HEK293T (cell line): Measurements from ENCODE around the gene PDE8A.

Source experiments
- BHLHE40 ChIP-seq: fragments of 450-650 bp; IDR thresholded peaks from 2 replicates; pipeline ENCODE4 v1.6.1; 2016; ENCODE audit warnings: mild to moderate bottlenecking, moderate library complexity, borderline replicate concordance
- ELF4 ChIP-seq: fragments of 450-650 bp; IDR thresholded peaks from 2 replicates; pipeline ENCODE4 v1.6.1; 2017; ENCODE audit warnings: antibody characterized with exemption
- FOXA1 ChIP-seq: fragments of 450-650 bp; IDR thresholded peaks from 2 replicates; pipeline ENCODE4 v1.6.1; 2016; ENCODE audit warnings: mild to moderate bottlenecking
- FOXK2 ChIP-seq: fragments of 450-650 bp; IDR thresholded peaks from 2 replicates; pipeline ENCODE4 v1.6.1; 2016; ENCODE audit warnings: mild to moderate bottlenecking
- HDGF ChIP-seq: fragments of 450-650 bp; IDR thresholded peaks from 2 replicates; pipeline ENCODE4 v1.6.1; 2017; ENCODE audit warnings: antibody characterized with exemption, borderline replicate concordance
- LEF1 ChIP-seq: fragments of 450-650 bp; IDR thresholded peaks from 2 replicates; pipeline ENCODE4 v1.6.1; 2017; ENCODE audit warnings: mild to moderate bottlenecking, borderline replicate concordance
- NFRKB ChIP-seq: fragments of 450-650 bp; IDR thresholded peaks from 2 replicates; pipeline ENCODE4 v1.6.1; 2016; ENCODE audit warnings: mild to moderate bottlenecking, moderate library complexity
- SP1 ChIP-seq: fragments of 450-650 bp; IDR thresholded peaks from 2 replicates; pipeline ENCODE4 v1.6.1; 2017
- TARDBP ChIP-seq: fragments of 450-650 bp; IDR thresholded peaks from 2 replicates; pipeline ENCODE4 v1.6.1; 2016
- ZNF384 ChIP-seq: fragments of 450-650 bp; IDR thresholded peaks from 2 replicates; pipeline ENCODE4 v1.6.1; 2016
- TF ChIP-seq, protein P1 (sequence below): fragments of 450-650 bp; IDR thresholded peaks from 2 replicates; pipeline ENCODE4 v1.6.1; 2016

DNA sequence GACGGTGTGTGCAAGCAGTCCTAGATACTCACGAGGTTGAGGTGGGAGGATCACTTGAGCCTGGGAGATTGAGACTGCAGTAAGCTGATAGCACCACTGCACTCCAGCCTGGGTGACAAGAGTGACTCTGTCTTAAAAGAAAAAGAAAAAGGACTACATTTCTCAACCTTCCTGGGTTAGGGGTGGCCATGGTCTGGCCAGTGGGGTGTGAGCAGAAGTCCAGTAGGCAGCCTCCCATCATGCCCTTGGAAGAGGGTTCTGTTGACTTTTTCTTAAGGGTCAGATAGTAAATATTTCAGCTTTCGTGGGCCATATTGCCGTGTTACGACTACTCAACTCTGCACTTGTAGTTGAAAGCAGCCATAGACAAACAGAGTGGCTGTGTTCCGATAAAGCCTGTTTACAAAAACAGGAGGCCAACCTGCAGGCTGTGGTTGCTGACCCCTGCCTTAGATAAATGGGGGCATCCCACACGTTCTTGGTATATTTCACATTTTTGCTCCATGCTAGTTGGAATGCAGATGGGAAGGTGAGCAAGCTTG is 31.0 kb upstream of the PDE8A start:
- TF ChIP-seq ZNF384 = no peak
- no peak for TF ChIP-seq FOXK2
- TF ChIP-seq, protein P1, sequence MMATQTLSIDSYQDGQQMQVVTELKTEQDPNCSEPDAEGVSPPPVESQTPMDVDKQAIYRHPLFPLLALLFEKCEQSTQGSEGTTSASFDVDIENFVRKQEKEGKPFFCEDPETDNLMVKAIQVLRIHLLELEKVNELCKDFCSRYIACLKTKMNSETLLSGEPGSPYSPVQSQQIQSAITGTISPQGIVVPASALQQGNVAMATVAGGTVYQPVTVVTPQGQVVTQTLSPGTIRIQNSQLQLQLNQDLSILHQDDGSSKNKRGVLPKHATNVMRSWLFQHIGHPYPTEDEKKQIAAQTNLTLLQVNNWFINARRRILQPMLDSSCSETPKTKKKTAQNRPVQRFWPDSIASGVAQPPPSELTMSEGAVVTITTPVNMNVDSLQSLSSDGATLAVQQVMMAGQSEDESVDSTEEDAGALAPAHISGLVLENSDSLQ = no peak
- no peak for TF ChIP-seq SP1
- no peak for TF ChIP-seq NFRKB
- no peak for TF ChIP-seq LEF1
- no peak for TF ChIP-seq TARDBP
- TF ChIP-seq ELF4 = no peak
- no peak for TF ChIP-seq BHLHE40
- no peak for TF ChIP-seq FOXA1
- no peak for TF ChIP-seq HDGF
